ENCODE data around the gene MED27. TPM values are rescaled to one million over a fixed set of nuclear protein-coding genes. Genes with fewer than 3 reads are reported as not detected.

The MED27 gene
- total RNA-seq, 1 donor from 2014 or later, result 31.3 TPM

DNA sequence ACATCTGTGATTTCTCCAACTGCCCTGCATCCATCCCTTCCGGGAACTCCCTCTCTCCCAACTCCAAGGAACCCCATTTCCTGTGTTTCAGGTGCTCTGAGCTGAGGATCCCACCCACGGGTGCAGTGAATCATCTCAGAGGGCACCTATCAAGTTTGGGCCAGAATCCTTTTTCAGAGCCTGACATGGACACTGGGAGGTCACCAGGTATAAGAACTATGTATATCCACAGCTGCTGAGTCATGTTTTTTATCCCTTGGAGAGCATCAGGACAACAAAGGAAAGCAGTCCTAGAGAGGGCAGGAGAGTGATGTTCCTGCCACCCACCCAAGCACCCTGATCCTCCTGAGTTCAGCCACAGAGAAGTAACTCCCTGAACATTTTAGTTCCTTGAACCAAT, 3.8 kb downstream of the MED27 start:
- Mint-ChIP-seq H3K27ac (ENCODE audit: unreplicated experiment) (no peak overlapping the region), H3K9me3 (no peaks in the 10 kb centered on the region), H3K4me3 (peak overlapping the region; percentile 55), H3K36me3 (ENCODE audit: low read depth) (peaks cover 8% of the 10 kb centered on the region), H3K4me1 (peaks cover 32% of the 10 kb centered on the region), H3K27me3 (ENCODE audit: low read depth) (peaks cover 5% of the 10 kb centered on the region)
- TF ChIP-seq, protein P1, sequence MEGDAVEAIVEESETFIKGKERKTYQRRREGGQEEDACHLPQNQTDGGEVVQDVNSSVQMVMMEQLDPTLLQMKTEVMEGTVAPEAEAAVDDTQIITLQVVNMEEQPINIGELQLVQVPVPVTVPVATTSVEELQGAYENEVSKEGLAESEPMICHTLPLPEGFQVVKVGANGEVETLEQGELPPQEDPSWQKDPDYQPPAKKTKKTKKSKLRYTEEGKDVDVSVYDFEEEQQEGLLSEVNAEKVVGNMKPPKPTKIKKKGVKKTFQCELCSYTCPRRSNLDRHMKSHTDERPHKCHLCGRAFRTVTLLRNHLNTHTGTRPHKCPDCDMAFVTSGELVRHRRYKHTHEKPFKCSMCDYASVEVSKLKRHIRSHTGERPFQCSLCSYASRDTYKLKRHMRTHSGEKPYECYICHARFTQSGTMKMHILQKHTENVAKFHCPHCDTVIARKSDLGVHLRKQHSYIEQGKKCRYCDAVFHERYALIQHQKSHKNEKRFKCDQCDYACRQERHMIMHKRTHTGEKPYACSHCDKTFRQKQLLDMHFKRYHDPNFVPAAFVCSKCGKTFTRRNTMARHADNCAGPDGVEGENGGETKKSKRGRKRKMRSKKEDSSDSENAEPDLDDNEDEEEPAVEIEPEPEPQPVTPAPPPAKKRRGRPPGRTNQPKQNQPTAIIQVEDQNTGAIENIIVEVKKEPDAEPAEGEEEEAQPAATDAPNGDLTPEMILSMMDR (conservative IDR thresholded peaks at IDR 0.05), result no peak
- DNase-seq (ENCODE audit: low read depth, low spot score), result no peak

DNA sequence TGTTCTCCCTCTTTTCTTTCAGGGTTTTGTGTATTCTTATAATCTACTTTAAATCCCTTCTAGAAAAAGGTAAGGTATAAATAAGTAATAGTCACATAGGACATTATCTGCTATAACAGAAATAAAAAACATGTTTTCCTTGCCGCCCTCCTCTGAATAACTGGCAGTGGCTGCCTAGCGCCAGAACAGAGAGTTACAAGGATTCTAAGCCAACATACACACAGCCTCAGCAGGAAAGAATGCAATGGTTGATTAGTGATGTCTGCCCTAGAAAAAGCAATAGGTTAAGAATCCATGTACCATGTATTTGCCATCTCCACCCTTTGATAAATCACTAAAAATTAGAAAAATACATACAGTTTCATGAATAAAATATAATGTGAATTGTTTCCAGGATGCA, 4.9 kb downstream of the MED27 start:
- Mint-ChIP-seq H3K9me3 (no peaks in the 10 kb centered on the region), H3K27me3 (ENCODE audit: low read depth) (peaks cover under 1% of the 10 kb centered on the region), H3K4me1 (peaks cover 29% of the 10 kb centered on the region), H3K36me3 (ENCODE audit: low read depth) (peaks cover 8% of the 10 kb centered on the region), H3K27ac (ENCODE audit: unreplicated experiment) (no peak overlapping the region), H3K4me3 (no peak overlapping the region)
- TF ChIP-seq, protein P1 (conservative IDR thresholded peaks at IDR 0.05), result no peak
- DNase-seq (ENCODE audit: low read depth, low spot score), result no peak

DNA sequence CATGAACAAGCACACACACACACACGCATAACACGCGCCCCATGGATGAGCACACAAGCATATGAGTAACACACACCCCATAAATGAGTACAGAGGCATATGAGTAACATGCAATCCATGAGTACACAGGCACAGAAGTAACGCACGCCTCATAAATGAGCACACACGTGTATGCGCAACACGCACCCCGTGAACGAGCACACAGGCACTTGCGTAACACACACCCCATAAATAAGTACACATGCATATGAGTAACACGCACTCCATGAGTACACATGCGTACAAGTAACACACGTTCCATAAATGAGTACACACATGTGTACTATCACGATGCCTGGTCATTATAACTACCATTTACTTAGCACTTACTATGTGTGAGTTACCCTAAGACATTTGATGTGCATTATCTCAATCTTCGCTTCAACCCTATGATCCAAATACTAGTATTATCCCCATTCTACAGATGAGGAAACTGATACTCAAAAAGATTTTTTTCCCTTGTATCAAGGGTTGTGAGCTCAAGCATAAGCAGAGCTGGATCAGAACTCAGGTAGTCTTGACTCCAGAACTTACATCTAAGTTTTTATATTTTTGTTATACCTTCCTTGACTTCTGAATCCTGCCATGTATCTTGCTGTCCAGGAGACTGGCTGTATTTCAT, 7.7 kb downstream of the MED27 start:
- H3K4me3 Mint-ChIP-seq, result peak overlapping the region; percentile 34
- TF ChIP-seq, protein P1 (conservative IDR thresholded peaks at IDR 0.05), result no peak
- no peak for DNase-seq (ENCODE audit: low read depth, low spot score)

DNA sequence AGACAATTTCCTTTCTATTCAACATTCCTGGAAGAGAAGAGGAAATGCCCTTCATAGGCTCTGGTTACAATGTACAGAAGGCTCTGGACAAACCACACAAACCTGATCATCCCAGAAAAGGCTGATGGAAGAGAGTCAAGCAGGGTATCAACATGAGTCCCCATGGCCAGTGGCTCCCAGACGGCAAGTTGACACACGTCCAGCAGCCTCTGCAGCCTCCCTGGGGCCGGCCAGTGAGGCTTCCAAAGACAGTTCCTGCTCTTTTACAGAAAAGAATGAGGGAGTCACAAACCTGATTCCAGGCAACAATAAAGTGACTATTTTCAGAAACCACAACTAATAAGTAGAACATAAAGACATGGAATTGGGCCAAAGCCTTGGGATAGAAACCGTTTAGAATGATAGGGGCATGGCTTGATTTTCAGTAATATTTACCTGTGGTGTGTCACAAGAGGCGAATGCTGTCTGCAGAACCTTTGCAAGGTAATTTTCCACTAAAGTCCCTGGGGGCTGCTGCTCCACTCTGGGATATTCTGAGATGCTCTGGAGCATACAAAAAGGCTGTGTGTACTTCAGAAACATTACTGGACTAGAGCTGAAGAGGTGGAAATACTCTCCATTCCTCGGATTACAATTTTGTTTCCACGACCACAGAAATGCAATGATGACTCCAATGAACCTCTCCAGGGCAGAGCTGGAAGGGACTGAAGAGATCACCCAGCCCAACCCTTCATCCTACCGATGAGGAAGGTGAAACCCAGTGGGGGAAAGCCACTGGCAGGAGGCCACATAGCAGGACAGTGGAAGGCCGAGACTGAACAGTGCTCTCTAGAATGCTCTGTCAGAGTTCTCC, 10.4 kb downstream of the MED27 start:
- no peak overlapping the region for H3K27ac Mint-ChIP-seq (ENCODE audit: unreplicated experiment)

More for the DNA sequence above, 7.7 kb downstream of the MED27 start:
- Mint-ChIP-seq H3K9me3 (no peaks in the 10 kb centered on the region), H3K27me3 (ENCODE audit: low read depth) (no peaks in the 10 kb centered on the region), H3K36me3 (ENCODE audit: low read depth) (peaks cover 8% of the 10 kb centered on the region), H3K4me1 (peaks cover 9% of the 10 kb centered on the region), H3K27ac (ENCODE audit: unreplicated experiment) (no peak overlapping the region)

DNA sequence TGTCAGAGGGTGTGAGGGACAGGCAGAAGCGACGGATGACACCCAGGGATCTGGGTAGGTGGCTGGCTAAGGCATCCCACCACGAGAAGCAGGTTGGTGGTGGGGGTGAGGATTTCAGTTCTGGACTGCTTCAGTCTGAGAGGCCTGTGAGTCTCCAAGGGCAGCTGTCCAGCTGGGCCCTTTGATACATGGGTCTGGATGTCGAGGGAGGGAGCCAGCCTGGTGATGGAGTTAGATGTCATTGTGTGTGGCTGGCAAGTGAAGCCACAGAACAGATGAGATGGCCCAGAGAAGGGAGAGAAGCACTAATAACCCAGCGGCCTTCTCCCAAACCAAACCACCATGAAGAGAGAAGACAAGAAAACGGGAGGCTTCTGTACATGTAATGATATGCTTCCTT, 11.1 kb downstream of the MED27 start:
- Mint-ChIP-seq H3K4me1 (peaks cover 5% of the 10 kb centered on the region), H3K4me3 (no peak overlapping the region), H3K36me3 (ENCODE audit: low read depth) (peaks cover 10% of the 10 kb centered on the region), H3K9me3 (no peaks in the 10 kb centered on the region), H3K27me3 (ENCODE audit: low read depth) (no peaks in the 10 kb centered on the region), H3K27ac (ENCODE audit: unreplicated experiment) (no peak overlapping the region)
- TF ChIP-seq, protein P1 (conservative IDR thresholded peaks at IDR 0.05), result no peak
- no peak for DNase-seq (ENCODE audit: low read depth, low spot score)

More for the DNA sequence above, 10.4 kb downstream of the MED27 start:
- Mint-ChIP-seq H3K9me3 (no peaks in the 10 kb centered on the region), H3K36me3 (ENCODE audit: low read depth) (peaks cover 10% of the 10 kb centered on the region), H3K27me3 (ENCODE audit: low read depth) (no peaks in the 10 kb centered on the region), H3K4me3 (no peak overlapping the region), H3K4me1 (peaks cover 5% of the 10 kb centered on the region)
- DNase-seq (ENCODE audit: low read depth, low spot score), result no peak
- TF ChIP-seq, protein P1 (conservative IDR thresholded peaks at IDR 0.05), result no peak

All from neural crest cell (in vitro differentiated cells).